Astrocyte of the spinal cord (primary cell): ENCODE results near the gene IL19.

Experiments
- DNase-seq: peaks from one replicate; pipeline ENCODE4 v3.0.0; 2011; ENCODE audit warnings: low read depth, low spot score
- H3K4me3 ChIP-seq: 2 replicates; pipeline ENCODE4 v1.5.1; 2011; ENCODE audit warnings: low read depth, mild to moderate bottlenecking, low read length, moderate library complexity
- CTCF ChIP-seq: IDR thresholded peaks from 2 replicates; pipeline ENCODE4 v1.5.1; 2012; ENCODE audit warnings: low read depth, mild to moderate bottlenecking, low read length, inconsistent platforms
- in situ Hi-C: cut with HindIII; loops from 2 replicates; pipeline ENCODE4 v1.10.0; 2017; ENCODE audit warnings: low sequenced_read_pairs

IL19 gene

GRCh38 chr1:206770531-206771337, at the start of gene IL19:
Gene IL19 (plus strand): TSS chr1:206770773. CDS start chr1:206836663, 65,890 bp downstream.
- no peak within 1 kb of the TSS for H3K4me3 ChIP-seq
- DNase-seq: peak; percentile 60
- in situ Hi-C loops: no loop called here
- no peak for TF ChIP-seq CTCF

GRCh38 chr1:206721454-206721853, 49.1 kb upstream of the IL19 start:
- TF ChIP-seq CTCF: no peak
- DNase-seq: no peak
- H3K4me3 ChIP-seq: no peak overlapping the region
- in situ Hi-C loops: no loop called here

GRCh38 chr1:206722751-206723461, 47.7 kb upstream of the IL19 start:
- no peak for DNase-seq
- in situ Hi-C loops: no loop called here

GRCh38 chr1:206723462-206723804, 47.1 kb upstream of the IL19 start:
- no peak overlapping the region for H3K4me3 ChIP-seq
- in situ Hi-C loops: no loop called here
- no peak for TF ChIP-seq CTCF
- DNase-seq: no peak

More at GRCh38 chr1:206722751-206723461, 47.7 kb upstream of the IL19 start:
- TF ChIP-seq CTCF: no peak
- H3K4me3 ChIP-seq: no peak overlapping the region

GRCh38 chr1:206723805-206724472, 46.6 kb upstream of the IL19 start:
- TF ChIP-seq CTCF: no peak
- H3K4me3 ChIP-seq: no peak overlapping the region
- peak; percentile 87 for DNase-seq
- in situ Hi-C loops: no loop called here

- peak; percentile 32 for DNase-seq
- in situ Hi-C loops: loop anchor here (25.0 kb wide), 1 partner anchor 88 kb away; the partner anchor contains the start of gene DYRK3
- TF ChIP-seq CTCF: peak; percentile 85
- H3K4me3 ChIP-seq: no peak overlapping the region
Observed at GRCh38 chr1:206725109-206725963, 45.2 kb upstream of the IL19 start.
